Ishikawa (cell line): Measurements from ENCODE around the gene SDK2.

ENCODE experiments used
- CEBPB ChIP-seq: IDR thresholded peaks from 2 replicates; pipeline ENCODE4 v1.6.1; 2012
- CREB1 ChIP-seq: IDR thresholded peaks from 2 replicates; pipeline ENCODE4 v1.6.1; 2012; ENCODE audit warnings: low read depth
- EGR1 ChIP-seq: IDR thresholded peaks from 2 replicates; pipeline ENCODE4 v1.6.1; 2012
- EP300 ChIP-seq: IDR thresholded peaks from 2 replicates; pipeline ENCODE4 v1.6.1; 2012; ENCODE audit warnings: borderline replicate concordance
- FOXM1 ChIP-seq: IDR thresholded peaks from 2 replicates; pipeline ENCODE4 v1.6.1; 2012; ENCODE audit warnings: low read depth, borderline replicate concordance
- MAX ChIP-seq: IDR thresholded peaks from 2 replicates; pipeline ENCODE4 v1.6.1; 2012
- NFIC ChIP-seq: IDR thresholded peaks from 2 replicates; pipeline ENCODE4 v1.6.1; 2012
- RAD21 ChIP-seq: IDR thresholded peaks from 2 replicates; pipeline ENCODE4 v1.6.1; 2012; ENCODE audit warnings: low read depth
- REST ChIP-seq: IDR thresholded peaks from 2 replicates; pipeline ENCODE4 v1.6.1; 2012; ENCODE audit warnings: low read depth, mild to moderate bottlenecking
- TAF1 ChIP-seq: IDR thresholded peaks from 2 replicates; pipeline ENCODE4 v1.6.1; 2012; ENCODE audit warnings: low read depth, mild to moderate bottlenecking
- TCF12 ChIP-seq: IDR thresholded peaks from 2 replicates; pipeline ENCODE4 v1.6.1; 2012; ENCODE audit warnings: low read depth
- TEAD4 ChIP-seq: IDR thresholded peaks from 2 replicates; pipeline ENCODE4 v1.6.1; 2012
- USF1 ChIP-seq: IDR thresholded peaks from 2 replicates; pipeline ENCODE4 v1.6.1; 2012
- YY1 ChIP-seq: IDR thresholded peaks from 2 replicates; pipeline ENCODE4 v1.6.1; 2012; ENCODE audit warnings: low read depth
- ZBTB7A ChIP-seq: IDR thresholded peaks from 2 replicates; pipeline ENCODE4 v1.6.1; 2012; ENCODE audit warnings: low read depth

SDK2 gene

GRCh38 chr17:73511719-73512115 lies 132.5 kb downstream of the SDK2 start:
- TF ChIP-seq MAX = no peak
- TF ChIP-seq USF1 = no peak
- no peak for TF ChIP-seq CREB1
- no peak for TF ChIP-seq FOXM1
- no peak for TF ChIP-seq CEBPB
- TF ChIP-seq TCF12 = no peak

- TF ChIP-seq REST (no peak), FOXM1 (no peak), USF1 (no peak), MAX (no peak), NFIC (no peak), RAD21 (no peak), TCF12 (no peak), EGR1 (no peak), CREB1 (no peak)
Observed at GRCh38 chr17:73510981-73511718, 133.1 kb downstream of the SDK2 start.

GRCh38 chr17:73508931-73509605 lies 135.2 kb downstream of the SDK2 start:
- TF ChIP-seq ZBTB7A = no peak
- TF ChIP-seq REST = no peak
- no peak for TF ChIP-seq MAX
- no peak for TF ChIP-seq FOXM1
- no peak for TF ChIP-seq NFIC
- TF ChIP-seq EP300 = no peak
- TF ChIP-seq RAD21 = no peak
- no peak for TF ChIP-seq TAF1
- no peak for TF ChIP-seq USF1

GRCh38 chr17:73508057-73508930 lies 136.0 kb downstream of the SDK2 start:
- TF ChIP-seq RAD21 (no peak), EGR1 (no peak), CREB1 (no peak), NFIC (no peak), TCF12 (no peak), FOXM1 (no peak), TEAD4 (no peak), ZBTB7A (no peak), CEBPB (no peak), USF1 (no peak), REST (no peak), YY1 (no peak), EP300 (no peak), TAF1 (no peak), MAX (no peak)
